Astrocyte (in vitro differentiated cells and primary cell): ENCODE data around the gene GCK. TPM values are rescaled to one million over a fixed set of nuclear protein-coding genes. Genes with fewer than 3 reads are reported as not detected.

Source experiments
- DNase-seq: peaks from one replicate; pipeline ENCODE4 v3.0.0-alpha.2; 2010; ENCODE audit warnings: low read depth
- FAIRE-seq: peaks from 2 replicates; lab custom pipeline; 2011; peaks lifted over from hg19 to GRCh38; lab: Jason Lieb, UNC
- H2AFZ ChIP-seq: 2 replicates; pipeline ENCODE4 v1.6.0; 2012; ENCODE audit warnings: low read depth, low read length, inconsistent platforms
- H3K27ac ChIP-seq: 2 replicates; pipeline ENCODE4 v1.5.1; 2011; ENCODE audit warnings: low read depth, low read length, inconsistent platforms
- H3K27me3 ChIP-seq: 2 replicates; pipeline ENCODE4 v1.6.0; 2011; ENCODE audit warnings: low read length, inconsistent platforms; ENCODE audit not compliant: insufficient read depth
- H3K36me3 ChIP-seq: 2 replicates; pipeline ENCODE4 v1.5.1; 2011; ENCODE audit warnings: low read length, inconsistent platforms; ENCODE audit not compliant: insufficient read depth
- H3K4me1 ChIP-seq: 2 replicates; pipeline ENCODE4 v1.5.1; 2011; ENCODE audit warnings: low read length, inconsistent platforms; ENCODE audit not compliant: insufficient read depth
- H3K4me2 ChIP-seq: 2 replicates; pipeline ENCODE4 v1.6.0; 2012; ENCODE audit warnings: low read length, inconsistent platforms
- H3K4me3 ChIP-seq: 2 replicates; pipeline ENCODE4 v1.5.1; 2011; ENCODE audit warnings: low read depth, mild to moderate bottlenecking, low read length, inconsistent platforms; ENCODE audit not compliant: insufficient read depth
- H3K79me2 ChIP-seq: 2 replicates; pipeline ENCODE4 v1.6.0; 2012; ENCODE audit warnings: mild to moderate bottlenecking, low read length, inconsistent platforms; ENCODE audit not compliant: insufficient read depth
- H3K9ac ChIP-seq: 2 replicates; pipeline ENCODE4 v1.6.0; 2012; ENCODE audit warnings: mild to moderate bottlenecking, low read length, inconsistent platforms
- H3K9me3 ChIP-seq: 2 replicates; pipeline ENCODE4 v1.5.1; 2012; ENCODE audit warnings: low read depth, mild to moderate bottlenecking, low read length, inconsistent platforms; ENCODE audit not compliant: insufficient read depth
- H4K20me1 ChIP-seq: 2 replicates; pipeline ENCODE4 v1.6.0; 2012; ENCODE audit warnings: low read length, inconsistent platforms; ENCODE audit not compliant: insufficient read depth
- H3K27ac Mint-ChIP-seq: one replicate; pipeline ENCODE4 v1.8.0; 2021; ENCODE audit warnings: mild to moderate bottlenecking, mixed read lengths; ENCODE audit not compliant: unreplicated experiment
- H3K27me3 Mint-ChIP-seq: one replicate; pipeline ENCODE4 v1.8.0; 2021; ENCODE audit warnings: low read depth, mixed read lengths; ENCODE audit not compliant: unreplicated experiment
- H3K36me3 Mint-ChIP-seq: one replicate; pipeline ENCODE4 v1.8.0; 2021; ENCODE audit warnings: low read depth, mixed read lengths; ENCODE audit not compliant: unreplicated experiment
- H3K4me1 Mint-ChIP-seq: one replicate; pipeline ENCODE4 v1.8.0; 2021; ENCODE audit warnings: low read depth, mixed read lengths; ENCODE audit not compliant: unreplicated experiment
- H3K4me3 Mint-ChIP-seq: one replicate; pipeline ENCODE4 v1.8.0; 2021; ENCODE audit warnings: mild to moderate bottlenecking, moderate library complexity, mixed read lengths; ENCODE audit not compliant: unreplicated experiment
- H3K9me3 Mint-ChIP-seq: one replicate; pipeline ENCODE4 v1.8.0; 2021; ENCODE audit warnings: mild to moderate bottlenecking, mixed read lengths; ENCODE audit not compliant: unreplicated experiment
- CTCF ChIP-seq: IDR thresholded peaks from 2 replicates; pipeline ENCODE4 v1.5.1; 2011; ENCODE audit warnings: low read depth, mild to moderate bottlenecking, inconsistent platforms, low read length, moderate library complexity; ENCODE audit not compliant: insufficient read depth
- EZH2 ChIP-seq: IDR thresholded peaks from 2 replicates; pipeline ENCODE4 v1.6.1; 2012; ENCODE audit warnings: mild to moderate bottlenecking, low read length, inconsistent platforms; ENCODE audit not compliant: insufficient read depth
- total RNA-seq: library from RNA; stranded (reverse); gene quantifications from 2 replicates; pipeline ENCODE4 v1.2.1, GENCODE V29; 2021

Gene GCK
- total RNA-seq, 1 donor from 2014 or later: not detected

GRCh38 chr7:44105832-44106231 is 83.4 kb downstream of the GCK start:
- Histone ChIP-seq H2AFZ (no peak overlapping the region), H3K79me2 (peaks cover 15% of the 10 kb centered on the region), H3K9me3 (no peaks in the 10 kb centered on the region), H3K27ac (no peak overlapping the region), H3K4me2 (peak overlapping the region; percentile 89), H3K4me1 (peaks cover 22% of the 10 kb centered on the region), H3K27me3 (no peaks in the 10 kb centered on the region), H3K9ac (peak overlapping the region; percentile 75), H3K36me3 (no peaks in the 10 kb centered on the region), H3K4me3 (peak overlapping the region; percentile 70), H4K20me1 (peaks cover 39% of the 10 kb centered on the region)
- DNase-seq (no peak), FAIRE-seq (no peak)
- Mint-ChIP-seq H3K4me1 (peaks cover 24% of the 10 kb centered on the region), H3K9me3 (no peaks in the 10 kb centered on the region), H3K36me3 (peaks cover 13% of the 10 kb centered on the region), H3K27ac (peak overlapping the region; percentile 78), H3K27me3 (no peaks in the 10 kb centered on the region), H3K4me3 (peak overlapping the region; percentile 85)
- TF ChIP-seq CTCF (no peak), EZH2 (no peak)

GRCh38 chr7:44104860-44105771 is 84.1 kb downstream of the GCK start:
- H3K79me2 ChIP-seq: peaks cover 15% of the 10 kb centered on the region
- peak overlapping the region; percentile 36 for H3K27ac ChIP-seq
- DNase-seq: peak; percentile 51

More at GRCh38 chr7:44104860-44105771, 84.1 kb downstream of the GCK start:
- Histone ChIP-seq H3K36me3 (no peaks in the 10 kb centered on the region), H3K27me3 (no peaks in the 10 kb centered on the region), H3K4me1 (peaks cover 29% of the 10 kb centered on the region), H3K4me3 (peak overlapping the region; percentile 70), H3K9ac (peak overlapping the region; percentile 75), H4K20me1 (peaks cover 37% of the 10 kb centered on the region), H3K4me2 (peak overlapping the region; percentile 89), H3K9me3 (no peaks in the 10 kb centered on the region), H2AFZ (peak overlapping the region; percentile 51)
- FAIRE-seq: peak; percentile 54
- H3K9me3 Mint-ChIP-seq: no peaks in the 10 kb centered on the region
- H3K36me3 Mint-ChIP-seq: peaks cover 10% of the 10 kb centered on the region
- peak overlapping the region; percentile 78 for H3K27ac Mint-ChIP-seq
- peaks cover 30% of the 10 kb centered on the region for H3K4me1 Mint-ChIP-seq
- H3K4me3 Mint-ChIP-seq: peak overlapping the region; percentile 85
- H3K27me3 Mint-ChIP-seq: no peaks in the 10 kb centered on the region
- TF ChIP-seq EZH2: no peak
- TF ChIP-seq CTCF: no peak
